Measurements from ENCODE around the gene SBF2.
"Not testable (repeated sequence)": the region's sequence is repeated elsewhere in the genome, so short reads cannot be mapped to it uniquely, and the experiment has no call there.

SBF2 gene

GRCh38 chr11:10160350-10160749 lies 133.7 kb downstream of the SBF2 start:
- DNase-seq: no peak

- no peak for DNase-seq
Measured at GRCh38 chr11:10158461-10158860, 135.6 kb downstream of the SBF2 start.

- DNase-seq: no peak
Measured at GRCh38 chr11:10155793-10156490, 138.1 kb downstream of the SBF2 start.

- no peak for DNase-seq
Measured at GRCh38 chr11:10150800-10151199, 143.2 kb downstream of the SBF2 start.

GRCh38 chr11:10149553-10149952 lies 144.5 kb downstream of the SBF2 start:
- no peak for DNase-seq

GRCh38 chr11:10147195-10147594 lies 146.8 kb downstream of the SBF2 start:
- DNase-seq: no peak

GRCh38 chr11:10144954-10145353 lies 149.1 kb downstream of the SBF2 start:
- no peak for DNase-seq

- peak; percentile 83 for DNase-seq
Measured at GRCh38 chr11:10139656-10140055, 154.4 kb downstream of the SBF2 start.

GRCh38 chr11:10139143-10139542 lies 154.9 kb downstream of the SBF2 start:
- no peak for DNase-seq

- no peak for DNase-seq
Measured at GRCh38 chr11:10134975-10135481, 159.0 kb downstream of the SBF2 start.

- not testable (repeated sequence) for DNase-seq
Measured at GRCh38 chr11:10134226-10134625, 159.8 kb downstream of the SBF2 start.

- DNase-seq: not testable (repeated sequence)
Measured at GRCh38 chr11:10133251-10133650, 160.8 kb downstream of the SBF2 start.

GRCh38 chr11:10130875-10131274 lies 163.1 kb downstream of the SBF2 start:
- no peak for DNase-seq

- not testable (repeated sequence) for DNase-seq
Measured at GRCh38 chr11:10129184-10129583, 164.8 kb downstream of the SBF2 start.

- DNase-seq: no peak
Measured at GRCh38 chr11:10125522-10126133, 168.4 kb downstream of the SBF2 start.

- DNase-seq: peak; percentile 51
Measured at GRCh38 chr11:10122326-10123197, 171.5 kb downstream of the SBF2 start.

GRCh38 chr11:10118865-10119264 lies 175.2 kb downstream of the SBF2 start:
- DNase-seq: no peak

- peak; percentile 49 for DNase-seq
Measured at GRCh38 chr11:10117709-10118351, 176.2 kb downstream of the SBF2 start.

GRCh38 chr11:10116588-10116987 lies 177.4 kb downstream of the SBF2 start:
- no peak for DNase-seq

GRCh38 chr11:10114593-10115404 lies 179.2 kb downstream of the SBF2 start:
- peak; percentile 53 for DNase-seq

- DNase-seq: no peak
Measured at GRCh38 chr11:10113852-10114251, 180.2 kb downstream of the SBF2 start.

- DNase-seq: peak; percentile 69
Measured at GRCh38 chr11:10109806-10110205, 184.2 kb downstream of the SBF2 start.

Measured in EL (cell line).